Embryonic facial prominence (tissue), 1 donor: ENCODE data around the gene FIGNL2.
"Not testable (repeated sequence)": the region's sequence is repeated elsewhere in the genome, so short reads cannot be mapped to it uniquely, and the experiment has no call there.

ENCODE experiments used
- DNase-seq: peaks from one replicate; pipeline ENCODE4 v3.0.0-alpha.2; 2016; ENCODE audit errors: extremely low spot score

FIGNL2 gene

GRCh38 chr12:51848326-51848727 is at the start of gene FIGNL2:
FIGNL2 (minus strand) TSS chr12:51848718; CDS start chr12:51822413, 26,305 bp downstream.
- no peak for DNase-seq

- DNase-seq = no peak
Measured at GRCh38 chr12:51897181-51897580, 48.7 kb upstream of the FIGNL2 start.

- DNase-seq = no peak
Measured at GRCh38 chr12:51896236-51896635, 47.7 kb upstream of the FIGNL2 start.

GRCh38 chr12:51895378-51896135 is 47.0 kb upstream of the FIGNL2 start:
- DNase-seq = no peak

- no peak for DNase-seq
Measured at GRCh38 chr12:51893786-51894185, 45.3 kb upstream of the FIGNL2 start.

- no peak for DNase-seq
Measured at GRCh38 chr12:51891843-51892242, 43.3 kb upstream of the FIGNL2 start.

GRCh38 chr12:51890511-51891171 is 42.1 kb upstream of the FIGNL2 start:
- no peak for DNase-seq

- DNase-seq = no peak
Measured at GRCh38 chr12:51890133-51890464, 41.6 kb upstream of the FIGNL2 start.

- no peak for DNase-seq
Measured at GRCh38 chr12:51889216-51890132, 41.0 kb upstream of the FIGNL2 start.

- no peak for DNase-seq
Measured at GRCh38 chr12:51888316-51889215, 40.0 kb upstream of the FIGNL2 start.

GRCh38 chr12:51887476-51888315 is 39.2 kb upstream of the FIGNL2 start, which contains the start of gene ANKRD33:
ANKRD33 (plus strand) TSS chr12:51888103; CDS start chr12:51888187, 84 bp downstream.
- DNase-seq = no peak

GRCh38 chr12:51886021-51886710 is 37.6 kb upstream of the FIGNL2 start:
- DNase-seq = no peak

- DNase-seq = not testable (repeated sequence)
Measured at GRCh38 chr12:51885294-51886020, 36.9 kb upstream of the FIGNL2 start.

GRCh38 chr12:51884676-51885229 is 36.2 kb upstream of the FIGNL2 start:
- DNase-seq = no peak

- DNase-seq = no peak
Measured at GRCh38 chr12:51883998-51884675, 35.6 kb upstream of the FIGNL2 start.

- DNase-seq = no peak
Measured at GRCh38 chr12:51883295-51883694, 34.8 kb upstream of the FIGNL2 start.

- no peak for DNase-seq
Measured at GRCh38 chr12:51879102-51879501, 30.6 kb upstream of the FIGNL2 start.

GRCh38 chr12:51874486-51874885 is 26.0 kb upstream of the FIGNL2 start:
- DNase-seq = no peak
